Loucy (cell line): Measurements from ENCODE around the gene DIDO1.

ENCODE experiments used
- H2AFZ ChIP-seq: fragments of 200-600 bp; sonication (generic); 2 replicates; pipeline ENCODE4 v1.6.0; 2016; ENCODE audit warnings: antibody characterized with exemption, mild to moderate bottlenecking, low read length, moderate library complexity
- H3F3A ChIP-seq: fragments of 200-600 bp; 2 replicates; pipeline ENCODE4 v1.6.0; 2016; ENCODE audit warnings: antibody characterized with exemption, low read depth, mild to moderate bottlenecking
- H3K27me3 ChIP-seq: fragments of 200-600 bp; sonication (generic); 2 replicates; pipeline ENCODE4 v1.6.1; 2014; ENCODE audit warnings: low read length, mild to moderate bottlenecking; ENCODE audit not compliant: insufficient read depth, poor library complexity, severe bottlenecking
- H3K36me3 ChIP-seq: fragments of 200-600 bp; sonication (generic); 2 replicates; pipeline ENCODE4 v1.6.1; 2016; ENCODE audit warnings: low read length; ENCODE audit not compliant: insufficient read depth
- H3K4me1 ChIP-seq: fragments of 200-600 bp; sonication (generic); 2 replicates; pipeline ENCODE4 v1.5.1; 2014; ENCODE audit warnings: low read length, mild to moderate bottlenecking; ENCODE audit not compliant: insufficient read depth, poor library complexity, severe bottlenecking
- H3K4me2 ChIP-seq: fragments of 200-600 bp; sonication (generic); 2 replicates; pipeline ENCODE4 v1.6.0; 2014; ENCODE audit warnings: antibody characterized with exemption, low read length, low read depth, mild to moderate bottlenecking; ENCODE audit not compliant: poor library complexity, severe bottlenecking
- H3K4me3 ChIP-seq: fragments of 200-600 bp; sonication (generic); 2 replicates; pipeline ENCODE4 v1.5.1; 2014; ENCODE audit warnings: low read length, mild to moderate bottlenecking, mixed read lengths; ENCODE audit not compliant: poor library complexity, severe bottlenecking
- H3K79me2 ChIP-seq: fragments of 200-600 bp; sonication (generic); 2 replicates; pipeline ENCODE4 v1.6.1; 2014; ENCODE audit warnings: low read length; ENCODE audit not compliant: insufficient read depth
- H3K9ac ChIP-seq: fragments of 200-600 bp; sonication (generic); 2 replicates; pipeline ENCODE4 v1.6.0; 2014; ENCODE audit warnings: mild to moderate bottlenecking, low read depth, low read length, moderate library complexity; ENCODE audit not compliant: poor library complexity, severe bottlenecking
- H3K9me2 ChIP-seq: fragments of 200-600 bp; sonication (generic); replicated peaks from 2 replicates; pipeline ENCODE4 v1.6.1; 2016; ENCODE audit warnings: low read depth, low read length, mixed read lengths
- H3K9me3 ChIP-seq: fragments of 200-600 bp; sonication (generic); 2 replicates; pipeline ENCODE4 v1.6.1; 2014; ENCODE audit warnings: mild to moderate bottlenecking, antibody characterized with exemption, low read length, low read depth; ENCODE audit not compliant: insufficient read depth
- H4K20me1 ChIP-seq: fragments of 200-600 bp; sonication (generic); 2 replicates; pipeline ENCODE4 v1.6.0; 2014; ENCODE audit warnings: antibody characterized with exemption, low read length, mild to moderate bottlenecking; ENCODE audit not compliant: insufficient read depth, poor library complexity, severe bottlenecking
- EZH2phosphoT487 ChIP-seq: fragments of 200-600 bp; IDR thresholded peaks from 2 replicates; pipeline ENCODE4 v1.6.1; 2018; ENCODE audit warnings: antibody characterized with exemption, mild to moderate bottlenecking, moderate library complexity, borderline replicate concordance
- TF ChIP-seq, protein P1 (sequence below): fragments of 200-600 bp; sonication (generic); conservative IDR thresholded peaks from 2 replicates; pipeline ENCODE4 v1.5.1; 2014; ENCODE audit warnings: mild to moderate bottlenecking, antibody characterized with exemption, low read length

Gene DIDO1

DNA sequence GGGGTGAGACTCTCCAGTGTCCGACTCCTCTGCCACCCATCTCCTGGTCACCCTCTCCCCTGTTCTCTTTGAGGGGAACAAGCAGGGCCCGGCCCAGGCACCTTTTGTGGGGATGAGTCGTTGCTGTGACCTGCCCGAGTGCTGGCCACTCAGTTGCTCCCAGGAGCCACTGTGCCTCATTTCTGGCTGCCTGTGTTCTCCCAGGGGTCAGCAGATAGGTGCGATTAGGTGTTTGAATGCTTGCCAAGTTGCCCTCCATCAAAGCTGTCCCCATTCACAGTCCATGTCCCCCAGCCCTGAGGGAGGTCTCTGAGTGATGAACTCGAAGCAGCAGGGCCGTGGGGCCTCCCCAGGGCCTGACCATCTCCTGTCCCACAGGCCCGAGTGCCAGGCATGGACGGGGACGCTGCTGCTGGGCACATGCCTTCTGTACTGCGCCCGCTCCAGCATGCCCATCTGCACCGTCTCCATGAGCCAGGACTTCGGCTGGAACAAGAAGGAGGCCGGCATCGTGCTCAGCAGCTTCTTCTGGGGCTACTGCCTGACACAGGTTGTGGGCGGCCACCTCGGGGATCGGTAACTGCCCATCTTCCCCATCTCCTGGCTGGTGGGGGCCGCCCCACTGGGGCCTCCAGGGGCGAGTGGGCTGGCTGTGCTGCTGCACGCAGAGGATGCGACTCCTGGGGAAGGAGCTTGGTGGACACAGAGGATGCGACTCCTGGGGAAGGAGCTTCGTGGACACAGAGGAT is 30.3 kb upstream of the DIDO1 start:
- H3K9me3 ChIP-seq: no peaks in the 10 kb centered on the region
- no peak overlapping the region for H3K4me3 ChIP-seq
- no peaks in the 10 kb centered on the region for H3K36me3 ChIP-seq
- H3F3A ChIP-seq: peaks cover 14% of the 10 kb centered on the region
- H3K4me1 ChIP-seq: peaks cover 75% of the 10 kb centered on the region
- no peak overlapping the region for H2AFZ ChIP-seq
- peaks cover 54% of the 10 kb centered on the region for H3K79me2 ChIP-seq
- H3K4me2 ChIP-seq: no peak overlapping the region
- H3K9ac ChIP-seq: peak overlapping the region; percentile 91
- H3K9me2 ChIP-seq: no peaks in the 10 kb centered on the region
- no peaks in the 10 kb centered on the region for H4K20me1 ChIP-seq
- TF ChIP-seq EZH2phosphoT487: no peak
- TF ChIP-seq, protein P1, sequence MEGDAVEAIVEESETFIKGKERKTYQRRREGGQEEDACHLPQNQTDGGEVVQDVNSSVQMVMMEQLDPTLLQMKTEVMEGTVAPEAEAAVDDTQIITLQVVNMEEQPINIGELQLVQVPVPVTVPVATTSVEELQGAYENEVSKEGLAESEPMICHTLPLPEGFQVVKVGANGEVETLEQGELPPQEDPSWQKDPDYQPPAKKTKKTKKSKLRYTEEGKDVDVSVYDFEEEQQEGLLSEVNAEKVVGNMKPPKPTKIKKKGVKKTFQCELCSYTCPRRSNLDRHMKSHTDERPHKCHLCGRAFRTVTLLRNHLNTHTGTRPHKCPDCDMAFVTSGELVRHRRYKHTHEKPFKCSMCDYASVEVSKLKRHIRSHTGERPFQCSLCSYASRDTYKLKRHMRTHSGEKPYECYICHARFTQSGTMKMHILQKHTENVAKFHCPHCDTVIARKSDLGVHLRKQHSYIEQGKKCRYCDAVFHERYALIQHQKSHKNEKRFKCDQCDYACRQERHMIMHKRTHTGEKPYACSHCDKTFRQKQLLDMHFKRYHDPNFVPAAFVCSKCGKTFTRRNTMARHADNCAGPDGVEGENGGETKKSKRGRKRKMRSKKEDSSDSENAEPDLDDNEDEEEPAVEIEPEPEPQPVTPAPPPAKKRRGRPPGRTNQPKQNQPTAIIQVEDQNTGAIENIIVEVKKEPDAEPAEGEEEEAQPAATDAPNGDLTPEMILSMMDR: no peak
- no peaks in the 10 kb centered on the region for H3K27me3 ChIP-seq

DNA sequence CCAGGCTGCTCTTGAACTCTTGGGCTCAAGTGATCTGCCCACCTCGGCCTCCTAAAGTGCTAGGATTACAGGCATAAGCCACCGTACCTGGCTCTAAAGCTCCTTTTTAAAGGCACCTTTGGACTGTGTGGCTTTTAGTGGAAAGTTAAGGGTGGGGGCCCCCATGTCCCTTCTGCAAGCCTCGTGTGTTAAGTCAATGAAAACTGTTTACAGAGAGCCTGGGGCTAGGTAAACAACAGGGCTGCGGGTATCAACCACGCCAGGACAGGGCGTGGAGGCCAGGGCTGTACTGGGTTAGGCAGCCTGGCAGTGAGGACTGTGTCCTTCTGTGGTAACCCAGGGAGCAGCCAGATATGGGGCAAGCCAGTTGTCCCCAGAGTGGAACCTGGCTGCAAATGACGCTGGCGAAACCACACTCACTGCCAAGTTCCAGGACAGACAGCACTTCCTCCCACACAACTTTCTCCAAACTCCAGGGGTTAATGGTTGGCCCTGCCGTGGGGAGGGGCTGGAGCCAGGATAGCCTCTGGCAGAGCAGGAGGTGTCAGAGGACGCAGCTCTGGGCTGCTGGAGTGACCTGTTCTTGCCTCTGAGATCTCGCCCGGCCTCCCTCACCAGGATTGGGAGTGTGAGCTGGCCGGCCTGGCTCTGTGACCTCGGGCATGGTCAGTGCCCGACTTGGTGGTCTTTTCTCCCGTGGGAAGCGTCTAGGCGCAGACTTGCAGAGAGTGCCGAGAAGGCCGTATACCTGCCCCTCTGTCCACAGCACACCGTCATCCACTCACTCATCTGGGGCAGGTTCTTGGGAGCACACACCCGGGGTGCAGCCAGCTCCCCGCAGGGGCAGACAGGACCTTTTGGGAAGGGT is 29.4 kb upstream of the DIDO1 start:
- H4K20me1 ChIP-seq: no peaks in the 10 kb centered on the region
- H3K9me2 ChIP-seq: no peaks in the 10 kb centered on the region
- H3K79me2 ChIP-seq: peaks cover 58% of the 10 kb centered on the region
- H2AFZ ChIP-seq: no peak overlapping the region
- H3K4me3 ChIP-seq: no peak overlapping the region
- TF ChIP-seq, protein P1: no peak
- no peak for TF ChIP-seq EZH2phosphoT487
- peak overlapping the region; percentile 96 for H3K4me2 ChIP-seq
- no peaks in the 10 kb centered on the region for H3K36me3 ChIP-seq
- H3K27me3 ChIP-seq: no peaks in the 10 kb centered on the region
- peaks cover 14% of the 10 kb centered on the region for H3F3A ChIP-seq
- peaks cover 76% of the 10 kb centered on the region for H3K4me1 ChIP-seq
- no peaks in the 10 kb centered on the region for H3K9me3 ChIP-seq
- H3K9ac ChIP-seq: peak overlapping the region; percentile 91

DNA sequence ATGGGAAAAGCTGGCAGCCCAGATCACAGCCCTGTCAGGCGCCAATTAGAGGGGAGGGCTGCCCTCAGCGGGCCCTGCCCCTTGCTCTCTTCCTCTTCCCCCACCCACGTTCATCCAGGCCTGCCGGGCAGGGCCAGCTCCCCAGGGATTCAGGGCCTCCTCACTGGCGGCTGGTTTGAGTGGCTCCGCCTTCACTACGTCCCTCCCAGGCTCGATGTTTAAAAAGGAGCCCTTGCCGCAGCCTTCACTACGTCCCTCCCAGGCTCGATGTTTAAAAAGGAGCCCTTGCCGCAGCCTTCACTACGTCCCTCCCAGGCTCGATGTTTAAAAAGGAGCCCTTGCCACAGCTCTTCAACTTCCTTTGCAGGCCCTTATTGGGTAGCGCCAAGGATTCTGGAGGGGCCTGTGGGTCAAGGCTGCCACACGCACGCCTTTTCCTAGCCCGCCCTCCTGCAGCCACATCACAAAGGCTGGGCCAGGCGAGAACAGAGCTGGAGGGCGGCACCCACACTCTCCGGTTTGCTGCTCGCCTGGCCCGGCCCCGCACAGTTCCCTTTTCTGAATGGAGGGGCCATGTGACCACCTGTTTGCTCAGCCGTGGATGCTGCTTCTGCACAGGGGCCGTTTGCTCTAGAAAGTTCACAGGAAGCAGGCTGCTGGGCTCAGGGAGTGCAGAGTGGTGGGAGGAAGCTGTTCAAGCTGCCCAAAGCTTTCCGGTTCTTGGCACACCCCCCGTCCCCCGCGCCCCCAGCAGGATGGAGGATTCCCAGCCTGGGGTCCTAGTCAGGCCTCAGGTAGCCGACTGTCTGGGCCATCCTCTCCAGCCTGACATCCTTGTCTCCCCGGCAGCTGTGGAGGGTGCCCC is 27.8 kb upstream of the DIDO1 start:
- TF ChIP-seq EZH2phosphoT487: no peak
- TF ChIP-seq, protein P1: no peak
- peak overlapping the region; percentile 96 for H3K4me2 ChIP-seq
- no peaks in the 10 kb centered on the region for H3K9me2 ChIP-seq
- H3K27me3 ChIP-seq: no peaks in the 10 kb centered on the region
- H3F3A ChIP-seq: peaks cover 14% of the 10 kb centered on the region
- peaks cover 15% of the 10 kb centered on the region; the same call in 1 of the 2 replicates for H3K36me3 ChIP-seq
- no peak overlapping the region for H2AFZ ChIP-seq
- peaks cover 61% of the 10 kb centered on the region for H3K4me1 ChIP-seq
- peaks cover 56% of the 10 kb centered on the region for H3K79me2 ChIP-seq
- H4K20me1 ChIP-seq: no peaks in the 10 kb centered on the region
- no peaks in the 10 kb centered on the region for H3K9me3 ChIP-seq
- peak overlapping the region; percentile 80 for H3K4me3 ChIP-seq
- H3K9ac ChIP-seq: peak overlapping the region; percentile 91
